GM19467 (cell line): Measurements from ENCODE around the gene TBC1D17.

Experiments
- ATAC-seq: cut with Tn5 transposase; IDR thresholded peaks from one replicate; pipeline ENCODE4 v1.9.1; 2021; ENCODE audit warnings: mild to moderate bottlenecking, moderate library complexity; ENCODE audit not compliant: unreplicated experiment

Gene TBC1D17

GRCh38 chr19:49847731-49848696 is 29.5 kb upstream of the TBC1D17 start:
- ATAC-seq: no peak

GRCh38 chr19:49848938-49849337 is 28.6 kb upstream of the TBC1D17 start:
- no peak for ATAC-seq

GRCh38 chr19:49849433-49850220 is 27.9 kb upstream of the TBC1D17 start:
- no peak for ATAC-seq

GRCh38 chr19:49850221-49850486 is 27.3 kb upstream of the TBC1D17 start:
- no peak for ATAC-seq

GRCh38 chr19:49850487-49851342 is 26.8 kb upstream of the TBC1D17 start, which contains the start of gene PTOV1:
Gene PTOV1 (plus strand): TSS chr19:49851159.
- peak; percentile 64 for ATAC-seq

GRCh38 chr19:49851456-49852259 is 25.8 kb upstream of the TBC1D17 start:
- no peak for ATAC-seq

GRCh38 chr19:49852631-49853126 is 24.8 kb upstream of the TBC1D17 start:
- ATAC-seq: no peak

- no peak for ATAC-seq
These were observed 23.6 kb upstream of the TBC1D17 start for GRCh38 chr19:49853852-49854377.

- no peak for ATAC-seq
These were observed 22.9 kb upstream of the TBC1D17 start for GRCh38 chr19:49854378-49855263.

GRCh38 chr19:49855277-49855675 is 22.2 kb upstream of the TBC1D17 start:
- no peak for ATAC-seq

GRCh38 chr19:49855676-49856573 is 21.6 kb upstream of the TBC1D17 start:
- no peak for ATAC-seq

- ATAC-seq: no peak
These were observed 20.9 kb upstream of the TBC1D17 start for GRCh38 chr19:49856574-49857021.

GRCh38 chr19:49857061-49857837 is 20.3 kb upstream of the TBC1D17 start:
- ATAC-seq: no peak

GRCh38 chr19:49857838-49858087 is 19.7 kb upstream of the TBC1D17 start:
- ATAC-seq: no peak

- ATAC-seq: no peak
These were observed 19.2 kb upstream of the TBC1D17 start for GRCh38 chr19:49858088-49858985.

- ATAC-seq: no peak
These were observed 17.7 kb upstream of the TBC1D17 start for GRCh38 chr19:49859682-49860335.
